Stimulated activated CD4-positive, alpha-beta T cell treated with anti-CD3 and anti-CD28 coated beads, TNF-alpha, amount 100 ng/mL, for 24 hours (primary cell): ENCODE data around the gene ST8SIA1.
A peak's percentile ranks its signal among the peaks of the same experiment; 100 is the strongest.
"Not testable (repeated sequence)": the region's sequence is repeated elsewhere in the genome, so short reads cannot be mapped to it uniquely, and the experiment has no call there.

ENCODE experiments used
- DNase-seq, 3 experiments: peaks; one replicate each; pipeline ENCODE4 v3.0.0-alpha.2; 2020; ENCODE audit warnings: low read depth in 3 of 3

The ST8SIA1 gene, protein sequence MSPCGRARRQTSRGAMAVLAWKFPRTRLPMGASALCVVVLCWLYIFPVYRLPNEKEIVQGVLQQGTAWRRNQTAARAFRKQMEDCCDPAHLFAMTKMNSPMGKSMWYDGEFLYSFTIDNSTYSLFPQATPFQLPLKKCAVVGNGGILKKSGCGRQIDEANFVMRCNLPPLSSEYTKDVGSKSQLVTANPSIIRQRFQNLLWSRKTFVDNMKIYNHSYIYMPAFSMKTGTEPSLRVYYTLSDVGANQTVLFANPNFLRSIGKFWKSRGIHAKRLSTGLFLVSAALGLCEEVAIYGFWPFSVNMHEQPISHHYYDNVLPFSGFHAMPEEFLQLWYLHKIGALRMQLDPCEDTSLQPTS

DNA sequence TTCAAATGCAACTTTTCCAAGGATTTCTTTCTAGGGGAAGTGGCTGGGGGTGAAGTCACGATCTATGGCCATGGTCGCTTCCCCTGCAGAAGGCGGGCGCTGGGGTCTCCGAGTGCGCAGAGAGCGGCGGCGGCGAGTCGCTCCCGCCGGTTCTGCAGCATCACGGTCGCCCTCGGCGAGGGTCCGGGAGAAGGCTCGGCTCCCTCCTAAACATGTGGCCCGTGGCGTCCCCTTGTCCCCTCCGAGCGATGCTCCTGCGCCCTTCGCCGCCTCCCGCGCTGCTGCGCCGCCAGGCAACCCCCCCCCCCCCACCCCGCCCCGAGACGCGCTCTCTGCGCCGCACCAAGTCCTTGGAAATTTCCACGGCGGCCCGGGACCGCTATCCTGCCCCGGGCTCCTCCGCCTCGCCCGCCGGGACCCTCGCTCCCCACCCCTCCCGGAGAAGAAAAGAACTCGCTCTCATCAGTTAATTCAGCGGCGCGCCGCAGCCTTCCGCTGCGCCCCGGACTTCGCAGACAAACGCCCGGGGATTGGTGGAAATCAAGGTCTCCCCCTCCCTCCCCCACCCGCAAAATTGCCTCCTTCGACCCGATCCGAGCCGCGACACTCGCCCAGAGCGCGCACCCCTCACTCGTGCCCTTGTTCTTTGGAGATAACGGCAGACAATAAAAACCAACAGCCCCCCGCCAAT lies at the start of gene ST8SIA1:
TSS of gene ST8SIA1 (minus strand) at position 298 of the 691 bp plus-strand sequence. CDS start 475 bp downstream, outside the sequence.
- peak in 1 of 3 experiments; percentile 51 for DNase-seq

- DNase-seq, result no peak
These were observed 45.5 kb upstream of the ST8SIA1 start for GRCh38 chr12:22380031-22380430.

DNA sequence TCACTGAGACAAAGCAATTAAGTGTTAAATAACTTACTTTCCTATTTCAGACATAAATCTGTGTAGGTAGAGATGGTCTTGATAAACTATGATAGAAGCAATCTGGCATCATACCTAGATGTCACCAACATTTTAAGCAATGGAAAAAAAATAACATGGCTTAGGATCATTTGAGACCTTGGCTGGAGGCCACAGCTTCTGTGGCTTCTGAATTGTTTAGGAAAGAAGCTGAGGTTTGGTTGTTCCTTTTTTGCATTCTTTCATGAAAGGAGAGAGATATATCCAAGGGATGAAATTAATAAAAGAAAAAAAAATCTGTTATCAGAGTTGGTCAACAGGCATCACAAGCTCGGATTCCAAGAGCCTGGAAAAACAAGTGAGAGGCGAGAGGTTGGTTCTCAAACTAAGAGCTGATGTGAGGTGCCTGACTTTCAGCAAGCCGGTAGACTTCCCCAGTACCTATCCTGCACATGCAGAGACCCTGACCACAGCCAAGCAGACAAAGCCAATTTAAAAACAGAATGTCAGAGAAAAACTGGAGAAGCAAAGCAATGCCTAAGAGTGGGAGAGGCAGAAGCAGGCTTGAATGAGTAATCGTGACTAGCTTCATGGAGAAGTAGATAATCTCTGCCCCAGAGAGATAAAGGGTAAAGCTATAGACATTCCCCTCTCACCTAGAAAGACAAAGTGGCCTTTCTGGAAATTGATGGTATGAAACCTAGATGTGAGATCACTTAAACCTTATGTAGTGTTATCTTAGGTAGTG lies 43.4 kb upstream of the ST8SIA1 start:
- no peak for DNase-seq

DNA sequence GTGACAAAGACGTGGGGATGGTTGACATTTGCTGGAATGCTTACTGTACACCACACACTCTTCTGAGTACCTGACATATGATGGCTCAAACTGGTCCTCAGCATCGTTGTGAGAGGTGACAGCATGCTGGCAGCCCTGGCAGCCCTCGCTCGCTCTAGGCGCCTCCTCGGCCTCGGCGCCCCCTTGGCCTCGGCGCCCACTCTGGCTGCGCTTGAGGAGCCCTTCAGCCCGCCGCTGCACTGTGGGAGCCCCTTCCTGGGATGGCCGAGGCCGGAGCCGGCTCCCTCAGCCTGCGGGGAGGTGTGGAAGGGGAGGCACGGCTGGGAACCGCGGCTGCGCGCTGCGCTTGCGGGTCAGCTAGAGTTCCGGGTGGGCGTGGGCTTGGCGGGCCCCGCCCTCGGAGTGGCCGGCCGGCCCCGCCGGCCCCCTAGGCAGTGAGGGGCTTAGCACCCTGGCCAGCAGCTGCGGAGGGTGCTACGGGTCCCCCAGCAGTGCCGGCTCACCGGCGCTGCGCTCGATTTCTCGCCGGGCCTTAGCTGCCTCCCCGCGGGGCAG lies 42.2 kb upstream of the ST8SIA1 start:
- not testable (repeated sequence) for DNase-seq

- no peak for DNase-seq
These were observed 40.0 kb upstream of the ST8SIA1 start for GRCh38 chr12:22374508-22374907.

- DNase-seq, result no peak
These were observed 37.9 kb upstream of the ST8SIA1 start for GRCh38 chr12:22372277-22372837.

DNA sequence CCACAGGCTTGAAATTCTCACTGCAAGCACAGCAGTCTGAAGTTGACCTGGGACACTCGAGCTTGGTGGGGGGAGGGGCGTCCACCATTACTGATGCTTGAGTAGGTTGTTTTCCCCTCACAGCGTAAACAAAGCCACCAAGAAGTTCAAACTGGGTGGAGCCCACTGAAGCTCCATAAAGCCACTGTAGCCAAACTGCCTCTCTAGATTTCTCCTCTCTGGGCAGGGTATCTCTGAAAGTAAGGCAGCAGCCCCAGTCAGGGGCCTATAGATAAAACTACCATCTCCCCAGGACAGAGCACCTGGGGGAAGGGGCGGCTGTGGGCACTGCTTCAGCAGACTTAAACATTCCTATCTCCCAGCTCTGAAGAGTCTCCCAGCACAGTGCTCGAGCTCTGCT lies 31.7 kb upstream of the ST8SIA1 start:
- no peak for DNase-seq

GRCh38 chr12:22361785-22362184 lies 27.3 kb upstream of the ST8SIA1 start:
- DNase-seq, result no peak

DNA sequence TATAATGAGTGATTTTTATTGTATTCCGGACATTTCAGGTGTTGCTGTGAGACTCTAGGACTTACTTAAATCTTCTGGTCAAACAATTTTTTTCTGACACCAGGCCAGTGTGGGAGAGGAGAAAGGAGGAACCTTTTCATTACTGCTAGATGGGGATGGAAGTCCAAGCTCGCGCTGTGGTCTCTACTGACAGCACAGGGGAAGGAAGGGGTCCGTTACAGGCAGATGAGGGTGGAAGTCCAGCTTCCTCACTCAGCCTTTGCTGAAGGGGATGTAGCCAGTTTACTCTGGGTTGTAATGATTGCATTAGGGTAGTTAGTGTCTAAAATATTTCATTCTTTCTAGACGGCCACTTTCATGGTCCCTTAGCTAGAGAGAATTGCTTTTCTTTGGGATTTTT lies 26.3 kb upstream of the ST8SIA1 start:
- no peak for DNase-seq

- DNase-seq, result no peak
These were observed 23.0 kb upstream of the ST8SIA1 start for GRCh38 chr12:22357531-22357930.

DNA sequence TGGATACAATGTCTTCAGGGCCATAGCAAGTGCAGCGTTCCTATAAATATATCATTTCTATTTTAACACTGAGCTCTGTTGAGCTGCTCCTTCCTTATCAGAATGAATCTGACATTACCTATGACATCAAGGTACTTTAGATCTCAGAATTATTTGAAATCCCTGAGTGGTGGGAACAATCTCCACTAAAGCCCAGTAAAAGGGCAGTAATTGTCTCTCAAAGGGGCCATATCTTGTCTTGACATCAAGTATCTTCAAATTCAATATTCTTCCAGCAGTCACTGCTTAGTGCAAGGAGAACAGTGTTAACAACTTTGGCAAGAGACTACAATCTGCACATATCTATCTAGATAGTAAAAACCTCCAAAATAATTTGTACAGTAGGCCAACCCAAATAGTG lies 21.7 kb upstream of the ST8SIA1 start:
- DNase-seq, result no peak

DNA sequence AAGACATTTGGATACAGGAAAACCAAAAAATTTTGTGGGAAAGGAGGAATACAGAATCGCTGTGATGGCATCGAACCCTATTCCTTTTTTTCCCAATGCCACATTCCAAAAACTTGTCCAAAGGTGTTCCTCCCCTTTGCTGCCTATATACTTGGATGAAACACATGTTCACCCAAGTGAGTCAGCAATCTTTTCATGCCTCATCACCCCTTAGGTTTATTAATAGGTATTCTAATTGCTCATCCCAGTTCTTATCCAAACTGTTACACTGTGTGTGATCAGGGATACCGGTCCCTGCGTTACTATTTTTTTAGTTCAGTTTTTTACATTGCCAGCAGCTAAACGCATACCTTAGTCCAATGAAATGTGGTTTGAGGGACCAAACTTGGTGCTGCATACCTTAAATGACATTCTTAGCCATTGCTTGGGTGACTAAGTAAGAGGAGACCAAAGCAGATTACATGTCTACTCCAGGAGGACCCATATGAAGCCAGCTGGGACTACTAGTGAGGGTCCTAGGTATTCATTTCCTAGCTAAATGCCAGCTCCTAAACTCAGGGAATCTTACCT lies 20.6 kb upstream of the ST8SIA1 start:
- no peak for DNase-seq

GRCh38 chr12:22353615-22354325 lies 19.3 kb upstream of the ST8SIA1 start:
- DNase-seq, result no peak

DNA sequence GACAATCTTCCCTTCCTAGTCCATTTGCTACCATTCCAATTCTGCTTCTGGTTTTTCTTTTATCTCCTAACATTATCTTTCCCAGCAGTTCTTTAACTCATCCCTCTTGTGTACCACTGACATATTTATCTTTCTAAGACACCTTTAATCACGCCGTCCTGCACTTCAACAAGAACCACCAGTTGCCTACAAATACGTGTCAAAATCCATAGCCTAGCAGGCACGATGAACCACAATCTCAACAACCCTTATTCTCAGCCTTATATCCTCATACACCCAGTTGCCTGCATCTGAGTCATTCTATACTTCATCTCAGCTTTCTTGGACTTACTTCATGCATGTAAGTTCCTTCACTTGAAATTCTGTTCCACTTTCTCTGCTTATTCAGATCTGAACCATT lies 16.4 kb upstream of the ST8SIA1 start:
- DNase-seq, result no peak

GRCh38 chr12:22348208-22348607 lies 13.7 kb upstream of the ST8SIA1 start:
- DNase-seq, result no peak

DNA sequence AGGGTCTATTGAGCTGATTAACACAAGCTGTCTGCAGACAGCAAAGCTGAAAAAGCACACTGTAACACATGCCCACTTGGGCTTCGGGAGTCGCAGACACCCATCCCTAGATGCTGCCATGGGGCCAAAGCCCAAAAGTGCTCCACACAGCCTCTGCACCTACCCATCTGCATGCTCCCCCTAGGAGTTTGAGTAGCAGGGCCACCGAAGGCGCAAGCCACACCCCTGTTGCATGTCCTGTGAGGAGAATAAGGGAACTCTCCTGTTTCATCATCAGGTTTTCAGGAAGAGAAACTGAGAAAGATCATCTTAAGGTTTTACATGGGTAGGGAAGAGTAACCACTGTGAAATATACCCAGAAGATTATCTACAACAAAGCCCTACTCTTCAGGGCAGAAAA lies 5.6 kb upstream of the ST8SIA1 start:
- no peak for DNase-seq

GRCh38 chr12:22339691-22340090 lies 5.2 kb upstream of the ST8SIA1 start:
- no peak for DNase-seq

DNA sequence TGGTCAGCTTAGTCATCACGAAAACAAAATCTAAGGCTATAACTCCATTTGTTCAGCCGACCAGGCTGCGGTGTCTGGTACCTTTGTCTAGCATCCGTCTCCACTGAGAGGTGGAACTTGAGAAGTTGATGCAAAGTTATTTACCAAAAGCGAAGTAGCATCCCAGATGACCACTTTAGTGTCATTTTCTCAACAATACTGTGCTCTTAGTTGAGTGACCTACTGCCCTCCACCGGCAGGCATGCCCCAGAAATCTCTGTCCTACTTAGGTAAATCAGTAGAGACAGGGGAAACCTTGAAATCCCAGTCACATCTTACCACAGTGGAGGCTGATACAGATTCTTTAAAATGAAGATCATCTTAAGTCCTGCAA lies 1.3 kb upstream of the ST8SIA1 start:
- DNase-seq, result no peak

DNA sequence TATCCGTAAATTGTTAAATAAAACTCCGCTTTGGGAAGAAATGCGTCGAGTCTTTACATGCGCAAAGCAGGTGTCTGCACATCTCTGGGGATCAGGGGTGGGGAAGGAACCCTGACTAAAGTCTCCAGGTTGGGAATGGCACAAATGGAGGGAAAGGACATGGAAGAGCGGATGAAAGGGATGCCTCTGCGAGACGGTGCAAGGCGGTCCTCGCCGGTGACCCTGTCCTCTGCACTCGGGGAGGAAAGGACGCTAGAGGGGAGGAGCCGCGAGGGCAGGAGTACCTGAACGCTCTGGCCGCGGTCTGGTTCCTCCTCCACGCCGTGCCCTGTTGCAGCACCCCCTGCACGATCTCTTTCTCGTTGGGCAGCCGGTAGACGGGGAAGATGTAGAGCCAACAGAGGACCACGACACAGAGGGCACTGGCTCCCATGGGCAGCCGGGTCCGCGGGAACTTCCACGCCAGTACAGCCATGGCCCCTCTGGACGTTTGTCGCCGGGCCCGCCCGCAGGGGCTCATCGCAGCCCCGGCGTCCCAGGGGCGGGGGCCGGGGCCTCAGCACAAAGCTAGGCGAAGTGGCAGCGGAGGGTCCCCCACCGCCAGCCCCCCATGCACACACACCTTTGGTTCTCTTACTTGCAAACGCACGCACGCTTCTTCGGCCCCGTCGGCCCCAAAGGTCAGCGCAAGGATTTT lies 646 bp downstream of the ST8SIA1 start:
- DNase-seq, result no peak

DNA sequence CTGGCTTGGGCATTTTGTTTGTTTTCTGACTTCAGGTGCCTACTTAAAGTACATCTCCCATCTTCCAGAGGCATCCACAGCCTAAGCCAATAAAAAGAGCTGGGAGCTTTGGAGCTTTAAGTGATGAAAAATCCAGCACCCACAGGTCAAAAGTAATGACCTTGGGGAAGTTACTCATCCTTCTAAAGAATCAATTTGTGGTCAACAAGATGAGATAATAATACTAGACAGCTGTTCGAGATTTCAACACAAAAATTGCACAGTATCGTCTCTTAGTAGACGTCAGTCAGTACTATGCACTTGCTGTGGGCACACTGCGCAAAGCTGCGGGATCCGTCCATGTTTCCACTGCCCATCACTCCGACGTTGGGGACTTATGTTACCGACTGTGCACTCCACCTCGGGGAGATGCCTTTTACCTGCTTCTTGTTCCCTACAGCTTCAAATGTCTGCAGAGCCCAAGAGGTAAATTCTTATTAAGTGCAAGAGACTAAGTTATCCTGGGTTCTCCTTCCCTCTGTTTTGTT lies 1.3 kb downstream of the ST8SIA1 start:
- no peak for DNase-seq
